Stimulated activated CD4-positive, alpha-beta T cell treated with anti-CD3 and anti-CD28 coated beads, Interleukin-1b, Interleukin-23, amount 100 ng/mL, for 1 hour (primary cell): ENCODE data around the gene FAM118A.
"Not testable (repeated sequence)": the region's sequence is repeated elsewhere in the genome, so short reads cannot be mapped to it uniquely, and the experiment has no call there.

Experiments used
- DNase-seq, 2 donors: peaks; one replicate each; pipeline ENCODE4 v3.0.0-alpha.2; 2020; ENCODE audit warnings: low read depth in 2 of 2

The FAM118A gene

DNA sequence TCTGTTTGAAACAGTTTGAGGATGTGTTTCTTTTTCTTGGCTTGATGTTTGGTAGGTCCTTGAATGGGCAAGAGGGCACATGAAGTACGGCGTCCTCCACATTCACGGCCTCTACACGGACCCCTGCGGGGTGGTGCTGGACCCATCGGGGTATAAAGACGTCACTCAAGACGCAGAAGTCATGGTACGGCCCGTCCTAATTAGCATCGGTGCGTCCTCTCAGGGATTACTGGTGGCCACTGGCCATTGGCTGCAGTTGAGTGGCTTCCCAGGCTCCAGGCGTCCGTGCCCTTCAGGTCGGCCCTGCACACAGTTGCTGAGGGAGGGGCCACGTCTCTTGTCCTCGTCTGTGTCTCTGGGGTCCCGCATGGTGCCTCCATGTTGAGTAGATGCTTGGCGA lies 20.8 kb downstream of the FAM118A start:
- no peak for DNase-seq

GRCh38 chr22:45331486-45331885 lies 21.8 kb downstream of the FAM118A start:
- DNase-seq = no peak

DNA sequence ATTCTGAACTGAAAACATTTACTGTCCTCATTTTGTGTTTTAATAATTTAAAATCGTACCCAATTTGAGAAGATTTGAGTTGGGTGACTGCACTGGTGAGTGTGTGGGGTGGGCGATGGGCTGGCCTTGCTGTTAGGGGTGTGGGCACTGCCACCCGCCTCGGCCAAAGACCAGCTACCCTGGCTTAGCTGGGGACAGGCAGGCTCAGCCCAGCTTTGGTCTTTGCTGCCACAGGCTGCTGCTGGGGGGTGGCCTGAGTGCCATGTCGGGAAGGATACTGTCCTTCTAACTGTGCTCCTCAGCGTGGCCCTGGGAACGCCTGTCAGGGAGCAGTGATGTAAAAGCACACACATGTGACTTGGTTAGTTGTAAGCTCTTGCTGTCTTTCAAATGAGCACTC lies 22.3 kb downstream of the FAM118A start:
- DNase-seq = no peak

- DNase-seq = no peak
Observed at GRCh38 chr22:45334068-45334467, 24.3 kb downstream of the FAM118A start.

GRCh38 chr22:45334528-45334927 lies 24.8 kb downstream of the FAM118A start:
- DNase-seq = no peak

DNA sequence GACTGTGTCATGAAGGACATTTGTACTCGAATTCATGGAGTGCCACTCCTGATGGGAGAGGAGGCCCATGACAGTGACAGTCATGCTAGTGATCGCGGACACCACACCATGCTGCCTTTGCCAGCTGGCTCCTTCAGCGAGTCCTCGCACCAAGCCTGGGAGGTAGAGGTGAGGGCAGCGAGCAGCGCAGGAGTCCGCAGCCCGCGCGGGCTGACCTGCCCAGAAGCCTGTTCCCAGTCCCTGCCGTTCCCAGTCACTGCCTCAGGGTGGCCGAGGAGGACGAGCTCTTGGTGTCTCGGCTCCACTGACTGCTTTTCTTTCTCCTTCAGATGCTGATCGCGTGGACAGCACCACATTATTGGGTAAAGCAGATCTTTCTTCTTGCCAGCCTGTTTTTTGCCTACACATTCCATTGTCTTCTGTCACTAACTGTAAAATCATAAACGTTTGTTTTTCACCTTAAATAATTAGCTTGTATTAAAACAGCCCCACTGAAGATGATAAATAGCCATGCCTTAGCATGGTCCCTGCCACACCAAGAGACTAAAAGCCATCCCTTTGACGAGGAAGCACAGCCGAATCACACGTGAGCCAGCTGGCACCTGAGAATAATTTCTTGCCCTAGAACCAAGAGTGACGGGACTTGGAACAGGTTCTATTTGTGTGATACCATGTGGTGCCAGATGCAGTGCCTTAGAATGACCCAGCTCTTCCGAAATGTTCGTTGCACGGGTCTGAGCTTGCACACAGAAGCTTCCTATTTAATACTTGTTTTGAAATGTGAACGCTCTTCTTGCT lies 25.5 kb downstream of the FAM118A start:
- no peak for DNase-seq

GRCh38 chr22:45335854-45336522 lies 26.3 kb downstream of the FAM118A start:
- DNase-seq = no peak

DNA sequence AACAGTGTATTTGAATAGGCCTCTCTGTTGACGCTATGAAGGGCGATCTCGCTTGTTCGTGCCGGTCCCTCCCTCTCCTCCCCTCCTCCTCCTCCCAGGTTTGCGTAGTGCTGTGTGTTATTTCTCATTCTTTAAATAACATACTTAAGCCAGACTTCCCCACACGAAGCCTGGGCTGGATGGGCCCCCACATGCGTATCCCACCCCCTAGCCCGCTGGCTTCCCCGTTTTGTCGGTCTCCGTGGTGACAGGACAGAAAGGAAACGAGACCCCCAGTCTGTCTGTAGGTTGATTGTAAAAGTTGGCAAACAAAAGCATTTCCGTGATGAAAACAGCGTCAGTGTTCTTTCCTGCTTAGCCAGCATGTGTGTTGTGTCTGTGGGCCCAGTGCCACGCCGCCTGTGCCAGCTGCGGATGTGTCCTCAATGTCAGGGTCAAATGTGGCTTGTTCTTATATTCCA lies 27.3 kb downstream of the FAM118A start:
- no peak for DNase-seq

GRCh38 chr22:45337536-45337935 lies 27.8 kb downstream of the FAM118A start:
- DNase-seq = no peak

GRCh38 chr22:45338795-45339194 lies 29.1 kb downstream of the FAM118A start:
- no peak for DNase-seq

DNA sequence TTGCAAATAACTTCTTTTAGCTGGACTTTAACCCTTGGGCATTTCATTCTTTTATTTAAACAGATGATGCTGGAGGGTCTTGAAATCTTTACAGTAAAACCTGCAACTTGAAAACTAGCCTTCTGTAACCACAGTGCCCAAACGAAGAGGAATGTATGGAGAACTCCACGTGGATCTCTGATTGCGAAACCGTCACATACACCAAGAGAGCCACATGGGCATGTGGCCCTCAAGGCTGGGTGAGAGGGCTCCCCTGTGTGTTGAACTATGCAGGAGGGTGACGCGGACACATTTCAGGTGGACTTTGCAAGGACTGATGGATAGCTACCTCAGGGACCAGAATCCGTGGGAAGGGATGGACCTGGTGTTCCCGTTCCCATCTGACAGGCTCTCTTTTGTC lies 30.6 kb downstream of the FAM118A start:
- DNase-seq = no peak

DNA sequence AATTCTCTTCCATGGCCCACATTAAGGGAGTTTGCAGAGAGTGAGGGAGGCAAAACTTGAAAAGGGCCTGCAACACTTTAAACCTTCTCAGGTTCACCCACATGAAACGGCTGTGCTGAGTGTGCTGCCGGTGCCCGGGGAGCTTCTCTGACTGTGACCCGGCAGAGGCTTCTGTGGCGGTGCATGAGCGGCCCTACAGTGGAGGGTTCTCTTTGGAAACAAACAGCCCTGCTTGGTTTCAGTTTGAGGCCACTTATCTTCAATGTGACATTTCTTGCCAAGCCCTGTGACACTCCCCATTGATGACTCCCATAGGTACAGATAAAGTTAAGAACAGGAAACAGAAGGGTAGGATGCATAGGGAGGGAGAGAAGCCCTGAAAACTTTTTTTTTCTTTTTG lies 31.8 kb downstream of the FAM118A start:
- DNase-seq = peak in 1 of 2 donors; percentile 16

- DNase-seq = no peak
Observed at GRCh38 chr22:45343143-45343542, 33.4 kb downstream of the FAM118A start.

- DNase-seq = no peak
Observed at GRCh38 chr22:45344334-45344733, 34.6 kb downstream of the FAM118A start.

GRCh38 chr22:45349916-45350315 lies 40.2 kb downstream of the FAM118A start:
- no peak for DNase-seq

- no peak for DNase-seq
Observed at GRCh38 chr22:45351956-45352355, 42.2 kb downstream of the FAM118A start.

DNA sequence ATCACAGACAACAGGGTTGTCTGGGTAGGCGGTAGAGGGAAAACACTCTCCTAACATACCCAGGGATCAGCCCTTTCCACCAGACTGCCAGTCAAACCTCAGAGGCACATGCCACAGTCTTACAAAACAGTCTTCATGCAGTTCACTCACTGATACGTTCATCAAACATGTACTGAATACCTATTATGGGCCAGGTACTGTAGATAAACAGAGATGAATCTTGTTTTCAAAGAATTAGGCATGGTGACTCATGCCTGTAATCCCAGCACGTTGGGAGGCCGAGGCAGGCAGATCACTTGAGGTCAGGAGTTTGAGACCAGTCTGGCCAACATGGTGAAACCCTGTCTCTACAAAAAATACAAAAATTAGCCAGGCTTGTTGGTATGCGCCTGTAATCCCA lies 43.0 kb downstream of the FAM118A start:
- DNase-seq = not testable (repeated sequence)

GRCh38 chr22:45353786-45354185 lies 44.1 kb downstream of the FAM118A start:
- DNase-seq = no peak

DNA sequence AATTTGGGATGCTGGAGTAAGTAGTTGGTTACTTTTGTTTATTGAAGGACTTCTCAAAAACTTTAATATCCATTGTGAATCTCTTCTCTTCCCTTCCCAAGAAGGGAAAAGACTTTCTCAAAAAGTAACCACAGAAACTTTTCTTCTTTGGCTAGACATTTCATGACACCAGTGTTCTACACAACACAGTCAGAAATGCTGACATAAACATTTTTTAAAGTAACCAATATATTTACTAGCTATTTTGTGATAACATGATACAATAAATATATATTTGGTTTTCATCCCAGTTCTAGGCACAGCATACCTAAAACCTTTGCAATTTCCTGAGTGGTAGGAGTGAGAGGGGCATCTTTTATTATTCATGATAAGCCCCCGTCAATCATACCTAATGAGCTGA lies 47.8 kb downstream of the FAM118A start:
- no peak for DNase-seq

DNA sequence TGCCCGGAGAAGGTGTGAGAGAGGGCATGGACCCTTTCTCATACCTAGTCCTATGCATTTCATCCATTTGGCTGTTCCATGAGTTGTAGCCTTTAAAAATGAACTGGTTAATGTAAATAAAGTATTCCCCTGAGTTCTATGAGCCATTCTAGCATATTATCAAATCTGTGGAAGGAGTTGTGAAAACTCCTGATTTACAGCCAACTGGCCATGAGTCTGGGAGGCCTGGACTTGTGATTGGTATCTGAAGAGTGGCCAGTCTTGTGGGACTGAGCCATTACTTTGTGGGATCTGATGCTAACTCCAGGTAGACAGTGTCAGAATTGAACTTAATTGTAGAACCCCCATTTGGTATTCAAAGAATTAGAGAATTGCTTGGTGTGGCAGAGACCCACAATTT lies 48.4 kb downstream of the FAM118A start:
- no peak for DNase-seq

DNA sequence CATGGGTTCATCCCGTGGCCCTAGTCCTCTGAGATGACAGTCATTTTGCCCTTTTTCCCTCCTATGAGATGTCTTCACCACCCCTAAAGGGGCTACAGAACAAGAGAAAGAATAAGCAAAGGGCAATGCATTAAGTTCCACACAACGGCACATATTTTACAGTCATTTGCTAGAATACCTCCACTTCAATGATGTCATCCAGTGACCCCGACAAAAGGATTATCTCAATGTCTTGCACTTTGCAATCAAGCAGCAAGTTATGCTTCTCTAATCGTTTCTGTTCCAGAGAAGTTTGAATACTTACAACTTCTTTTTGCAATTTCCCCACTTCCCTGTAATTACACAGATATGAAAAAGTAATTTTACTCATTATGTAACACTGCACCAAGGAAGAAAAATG lies 49.9 kb downstream of the FAM118A start:
- DNase-seq = no peak

DNA sequence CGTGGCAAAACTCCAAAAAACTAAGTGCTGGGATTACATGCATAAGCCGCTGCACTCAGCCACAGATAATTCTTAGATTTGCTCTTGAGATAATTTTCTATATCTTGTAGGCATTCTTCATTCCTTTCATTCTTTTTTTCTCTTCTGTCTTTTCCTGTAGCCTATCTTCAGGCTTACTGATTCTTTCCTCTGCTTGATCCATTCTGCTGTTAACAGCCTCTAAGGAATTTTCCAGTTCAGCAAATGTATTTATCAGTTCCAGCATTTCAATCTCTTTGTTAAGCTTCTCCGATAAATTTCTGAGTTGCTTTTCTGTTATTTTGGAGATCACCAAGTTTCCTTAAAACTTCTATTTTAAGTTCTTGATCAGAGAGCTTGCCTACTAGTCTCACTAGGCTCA lies 57.0 kb downstream of the FAM118A start:
- DNase-seq = no peak

DNA sequence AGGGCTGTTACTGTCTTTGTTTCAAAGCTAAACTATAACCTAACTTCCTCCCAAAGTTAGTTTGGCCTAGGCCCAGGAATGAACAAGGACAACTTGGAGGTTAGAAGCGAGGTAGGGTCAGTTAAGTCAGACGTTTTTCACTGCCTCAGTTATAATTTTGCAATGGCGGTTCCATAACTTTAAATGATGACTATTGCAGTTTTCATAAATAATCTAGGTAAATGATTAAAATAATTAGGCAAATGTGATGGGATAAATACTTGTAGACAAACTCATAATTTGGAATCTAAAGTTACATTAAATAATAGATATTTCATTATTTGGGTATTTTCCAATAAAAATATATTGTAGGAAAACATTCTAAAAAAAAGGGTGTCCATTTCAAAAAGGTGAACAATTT lies 63.9 kb downstream of the FAM118A start:
- DNase-seq = not testable (repeated sequence)
